ENCODE data around the gene TSPAN13. TPM values are rescaled to one million over a fixed set of nuclear protein-coding genes. Genes with fewer than 3 reads are reported as not detected.

Gene TSPAN13
- not detected for total RNA-seq
- under 1 TPM; 0.11 to 0.42 TPM for polyA plus RNA-seq

- Mint-ChIP-seq H3K27ac (peak within 1 kb of the TSS in 3 of 7 donors; percentile 23 to 42 (median 37)), H3K4me3 (peak within 1 kb of the TSS; percentile 71 to 89 (median 80)), H3K4me1 (peaks cover 6 to 16% (median 13%) of the 10 kb centered on the region in 4 donors), H3K27me3 (peaks cover 18 to 23% of the 10 kb centered on the region in 2 donors), H3K9me3 (peaks cover 0 to 3% (median 0%) of the 10 kb centered on the region in 8 donors), H3K36me3 (no peaks in the 10 kb centered on the region)
- peak in 4 of 5 donors; percentile 26 to 37 (median 34) for DNase-seq
- intact Hi-C loops (cut with micrococcal nuclease): no loop called here
- H3K27me3 ChIP-seq (ENCODE audit: insufficient read depth, low read length): peaks cover 4% of the 10 kb centered on the region
- CTCF ChIA-PET (ENCODE audit: partially characterized antibody): no interaction called here
- no peaks in the 10 kb centered on the region for H3K36me3 ChIP-seq (ENCODE audit: insufficient read depth, low read length)
- peaks cover 3% of the 10 kb centered on the region for H3K4me1 ChIP-seq (ENCODE audit: insufficient read depth, low read length)
- H3K27ac ChIP-seq (ENCODE audit: low read depth, low read length): no peak within 1 kb of the TSS
- POLR2A ChIA-PET (ENCODE audit: partially characterized antibody): no interaction called here
- H3K4me3 ChIP-seq (ENCODE audit: low read length in 2 of 2): peak within 1 kb of the TSS in 1 of 2 donors; percentile 43
- H3K9me3 ChIP-seq (ENCODE audit: control insufficient read depth in 1 of 2, low read length in 2 of 2): no peaks in the 10 kb centered on the region
Measured at GRCh38 chr7:16753102-16753931, at the start of gene TSPAN13. TSPAN13 (plus strand) TSS chr7:16753755; CDS start chr7:16753968, 213 bp downstream.

GRCh38 chr7:16708511-16708910 lies 45.0 kb upstream of the TSPAN13 start:
- POLR2A ChIA-PET (ENCODE audit: partially characterized antibody): no interaction called here
- Histone ChIP-seq H3K27ac (ENCODE audit: low read depth, low read length) (no peak overlapping the region), H3K4me1 (ENCODE audit: insufficient read depth, low read length) (no peaks in the 10 kb centered on the region), H3K4me3 (ENCODE audit: low read length in 2 of 2) (no peak overlapping the region), H3K27me3 (ENCODE audit: insufficient read depth, low read length) (no peaks in the 10 kb centered on the region), H3K36me3 (ENCODE audit: insufficient read depth, low read length) (no peaks in the 10 kb centered on the region), H3K9me3 (ENCODE audit: control insufficient read depth in 1 of 2, low read length in 2 of 2) (no peaks in the 10 kb centered on the region)
- Mint-ChIP-seq H3K27ac (no peak overlapping the region), H3K27me3 (no peaks in the 10 kb centered on the region), H3K4me1 (peaks cover 0 to 4% (median 0%) of the 10 kb centered on the region in 4 donors), H3K4me3 (no peak overlapping the region), H3K9me3 (no peaks in the 10 kb centered on the region), H3K36me3 (peaks cover 35 to 41% of the 10 kb centered on the region in 2 donors)
- DNase-seq: no peak
- CTCF ChIA-PET (ENCODE audit: partially characterized antibody): no interaction called here
- intact Hi-C loops (cut with micrococcal nuclease): no loop called here

GRCh38 chr7:16708980-16709379 lies 44.6 kb upstream of the TSPAN13 start:
- Histone ChIP-seq H3K27ac (ENCODE audit: low read depth, low read length) (no peak overlapping the region), H3K27me3 (ENCODE audit: insufficient read depth, low read length) (no peaks in the 10 kb centered on the region), H3K4me3 (ENCODE audit: low read length in 2 of 2) (no peak overlapping the region), H3K9me3 (ENCODE audit: control insufficient read depth in 1 of 2, low read length in 2 of 2) (no peaks in the 10 kb centered on the region), H3K4me1 (ENCODE audit: insufficient read depth, low read length) (no peaks in the 10 kb centered on the region), H3K36me3 (ENCODE audit: insufficient read depth, low read length) (no peaks in the 10 kb centered on the region)
- Mint-ChIP-seq H3K4me3 (no peak overlapping the region), H3K36me3 (peaks cover 30 to 37% of the 10 kb centered on the region in 2 donors), H3K4me1 (peaks cover 0 to 4% (median 0%) of the 10 kb centered on the region in 4 donors), H3K27ac (no peak overlapping the region), H3K9me3 (no peaks in the 10 kb centered on the region), H3K27me3 (no peaks in the 10 kb centered on the region)
- intact Hi-C loops (cut with micrococcal nuclease): no loop called here
- no peak for DNase-seq
- POLR2A ChIA-PET (ENCODE audit: partially characterized antibody): no interaction called here
- CTCF ChIA-PET (ENCODE audit: partially characterized antibody): no interaction called here

GRCh38 chr7:16710651-16711050 lies 42.9 kb upstream of the TSPAN13 start:
- Histone ChIP-seq H3K4me3 (ENCODE audit: low read length in 2 of 2) (no peak overlapping the region), H3K4me1 (ENCODE audit: insufficient read depth, low read length) (no peaks in the 10 kb centered on the region), H3K9me3 (ENCODE audit: control insufficient read depth in 1 of 2, low read length in 2 of 2) (no peaks in the 10 kb centered on the region), H3K27ac (ENCODE audit: low read depth, low read length) (no peak overlapping the region), H3K27me3 (ENCODE audit: insufficient read depth, low read length) (no peaks in the 10 kb centered on the region), H3K36me3 (ENCODE audit: insufficient read depth, low read length) (no peaks in the 10 kb centered on the region)
- Mint-ChIP-seq H3K4me3 (no peak overlapping the region), H3K27me3 (no peaks in the 10 kb centered on the region), H3K36me3 (peaks cover 21 to 28% of the 10 kb centered on the region in 2 donors), H3K27ac (no peak overlapping the region), H3K4me1 (peaks cover 0 to 4% (median 0%) of the 10 kb centered on the region in 4 donors), H3K9me3 (no peaks in the 10 kb centered on the region)
- DNase-seq: no peak
- CTCF ChIA-PET (ENCODE audit: partially characterized antibody): no interaction called here
- POLR2A ChIA-PET (ENCODE audit: partially characterized antibody): no interaction called here
- intact Hi-C loops (cut with micrococcal nuclease): no loop called here

GRCh38 chr7:16711730-16712129 lies 41.8 kb upstream of the TSPAN13 start:
- Histone ChIP-seq H3K4me1 (ENCODE audit: insufficient read depth, low read length) (no peaks in the 10 kb centered on the region), H3K36me3 (ENCODE audit: insufficient read depth, low read length) (no peaks in the 10 kb centered on the region), H3K9me3 (ENCODE audit: control insufficient read depth in 1 of 2, low read length in 2 of 2) (no peaks in the 10 kb centered on the region), H3K27me3 (ENCODE audit: insufficient read depth, low read length) (no peaks in the 10 kb centered on the region), H3K27ac (ENCODE audit: low read depth, low read length) (no peak overlapping the region), H3K4me3 (ENCODE audit: low read length in 2 of 2) (no peak overlapping the region)
- ChIA-PET POLR2A (ENCODE audit: partially characterized antibody) (no interaction called here), CTCF (ENCODE audit: partially characterized antibody) (no interaction called here)
- intact Hi-C loops (cut with micrococcal nuclease): no loop called here
- H3K27ac Mint-ChIP-seq: no peak overlapping the region
- H3K4me1 Mint-ChIP-seq: peaks cover 0 to 4% (median 0%) of the 10 kb centered on the region in 4 donors
- DNase-seq: no peak
- no peaks in the 10 kb centered on the region for H3K9me3 Mint-ChIP-seq
- H3K36me3 Mint-ChIP-seq: peaks cover 11 to 23% of the 10 kb centered on the region in 2 donors
- H3K4me3 Mint-ChIP-seq: no peak overlapping the region
- no peaks in the 10 kb centered on the region for H3K27me3 Mint-ChIP-seq

- peaks cover 0 to 4% (median 0%) of the 10 kb centered on the region in 4 donors for H3K4me1 Mint-ChIP-seq
- peaks cover 6 to 19% of the 10 kb centered on the region in 2 donors for H3K36me3 Mint-ChIP-seq
- Histone ChIP-seq H3K27me3 (ENCODE audit: insufficient read depth, low read length) (no peaks in the 10 kb centered on the region), H3K4me1 (ENCODE audit: insufficient read depth, low read length) (no peaks in the 10 kb centered on the region), H3K27ac (ENCODE audit: low read depth, low read length) (no peak overlapping the region), H3K9me3 (ENCODE audit: control insufficient read depth in 1 of 2, low read length in 2 of 2) (no peaks in the 10 kb centered on the region), H3K36me3 (ENCODE audit: insufficient read depth, low read length) (no peaks in the 10 kb centered on the region), H3K4me3 (ENCODE audit: low read length in 2 of 2) (no peak overlapping the region)
- no peaks in the 10 kb centered on the region for H3K27me3 Mint-ChIP-seq
- DNase-seq: no peak
- POLR2A ChIA-PET (ENCODE audit: partially characterized antibody): no interaction called here
- no peak overlapping the region for H3K4me3 Mint-ChIP-seq
- no peak overlapping the region for H3K27ac Mint-ChIP-seq
- H3K9me3 Mint-ChIP-seq: no peaks in the 10 kb centered on the region
- CTCF ChIA-PET (ENCODE audit: partially characterized antibody): interaction anchor here (1.4 kb wide), 1 partner anchor 148 kb away, joined by 3 read pairs; no protein-coding TSS in a partner anchor
- intact Hi-C loops (cut with micrococcal nuclease): no loop called here
Measured at GRCh38 chr7:16712916-16713315, 40.6 kb upstream of the TSPAN13 start.

GRCh38 chr7:16715928-16716327 lies 37.6 kb upstream of the TSPAN13 start:
- POLR2A ChIA-PET (ENCODE audit: partially characterized antibody): no interaction called here
- Mint-ChIP-seq H3K4me3 (no peak overlapping the region), H3K27me3 (no peaks in the 10 kb centered on the region), H3K27ac (no peak overlapping the region), H3K36me3 (peaks cover 4 to 20% of the 10 kb centered on the region in 2 donors), H3K9me3 (no peaks in the 10 kb centered on the region), H3K4me1 (peaks cover 0 to 4% (median 0%) of the 10 kb centered on the region in 4 donors)
- no peaks in the 10 kb centered on the region for H3K36me3 ChIP-seq (ENCODE audit: insufficient read depth, low read length)
- CTCF ChIA-PET (ENCODE audit: partially characterized antibody): interaction anchor here (0.7 to 0.8 kb wide), 2 partner anchors 211 to 1571 kb away, joined by 3 to 4 read pairs; no protein-coding TSS in a partner anchor
- no peaks in the 10 kb centered on the region for H3K27me3 ChIP-seq (ENCODE audit: insufficient read depth, low read length)
- no peak overlapping the region for H3K4me3 ChIP-seq (ENCODE audit: low read length in 2 of 2)
- intact Hi-C loops (cut with micrococcal nuclease): no loop called here
- H3K27ac ChIP-seq (ENCODE audit: low read depth, low read length): no peak overlapping the region
- DNase-seq: no peak
- no peaks in the 10 kb centered on the region for H3K4me1 ChIP-seq (ENCODE audit: insufficient read depth, low read length)
- H3K9me3 ChIP-seq (ENCODE audit: control insufficient read depth in 1 of 2, low read length in 2 of 2): no peaks in the 10 kb centered on the region
